ENCODE data around the gene HOXA6.

DNA sequence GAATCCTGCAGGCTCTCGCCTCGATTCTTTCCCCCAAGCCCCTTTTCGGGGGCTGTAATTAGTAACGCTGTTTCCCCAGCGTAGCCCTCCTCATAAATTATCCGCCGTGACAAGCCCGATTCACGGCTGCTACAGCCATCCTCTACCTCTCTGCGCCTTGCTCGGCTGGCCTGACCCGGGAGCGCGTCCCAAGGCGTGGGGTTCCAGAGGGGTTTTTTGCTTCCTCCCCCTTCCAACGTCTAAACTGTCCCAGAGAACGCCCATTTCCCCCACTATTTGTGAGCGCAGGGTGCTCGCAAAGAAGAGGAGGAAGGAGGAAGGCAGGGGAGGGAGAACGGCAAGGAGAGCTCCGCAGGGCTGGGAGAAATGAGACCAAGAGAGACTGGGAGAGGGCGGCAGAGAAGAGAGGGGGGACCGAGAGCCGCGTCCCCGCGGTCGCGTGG is 5.0 kb downstream of the HOXA6 start:
- TF ChIP-seq RFX5 (IDR thresholded peaks at IDR 0.05) (no peak), CHD2 (IDR thresholded peaks at IDR 0.05; ENCODE audit: low read length, partially characterized antibody) (no peak), CHD4 (IDR thresholded peaks at IDR 0.05; ENCODE audit: borderline replicate concordance) (no peak), JUN (IDR thresholded peaks at IDR 0.05) (no peak), ESRRA (IDR thresholded peaks at IDR 0.05; ENCODE audit: borderline replicate concordance, low read length) (no peak), HOXA7 (CRISPR knock-in tag; IDR thresholded peaks at IDR 0.05) (no peak), SMC3 (IDR thresholded peaks at IDR 0.05) (no peak), POLR2A (IDR thresholded peaks at IDR 0.05; ENCODE audit: low read length) (no peak), SREBF2 (IDR thresholded peaks at IDR 0.05) (no peak), FOSL2 (IDR thresholded peaks at IDR 0.05) (no peak), FOSL2 (CRISPR knock-in tag; IDR thresholded peaks at IDR 0.05) (no peak), CBX2 (IDR thresholded peaks at IDR 0.05; ENCODE audit: borderline replicate concordance, low read depth) (no peak), HDAC2 (IDR thresholded peaks at IDR 0.05) (no peak)
- TF ChIP-seq, protein P1, sequence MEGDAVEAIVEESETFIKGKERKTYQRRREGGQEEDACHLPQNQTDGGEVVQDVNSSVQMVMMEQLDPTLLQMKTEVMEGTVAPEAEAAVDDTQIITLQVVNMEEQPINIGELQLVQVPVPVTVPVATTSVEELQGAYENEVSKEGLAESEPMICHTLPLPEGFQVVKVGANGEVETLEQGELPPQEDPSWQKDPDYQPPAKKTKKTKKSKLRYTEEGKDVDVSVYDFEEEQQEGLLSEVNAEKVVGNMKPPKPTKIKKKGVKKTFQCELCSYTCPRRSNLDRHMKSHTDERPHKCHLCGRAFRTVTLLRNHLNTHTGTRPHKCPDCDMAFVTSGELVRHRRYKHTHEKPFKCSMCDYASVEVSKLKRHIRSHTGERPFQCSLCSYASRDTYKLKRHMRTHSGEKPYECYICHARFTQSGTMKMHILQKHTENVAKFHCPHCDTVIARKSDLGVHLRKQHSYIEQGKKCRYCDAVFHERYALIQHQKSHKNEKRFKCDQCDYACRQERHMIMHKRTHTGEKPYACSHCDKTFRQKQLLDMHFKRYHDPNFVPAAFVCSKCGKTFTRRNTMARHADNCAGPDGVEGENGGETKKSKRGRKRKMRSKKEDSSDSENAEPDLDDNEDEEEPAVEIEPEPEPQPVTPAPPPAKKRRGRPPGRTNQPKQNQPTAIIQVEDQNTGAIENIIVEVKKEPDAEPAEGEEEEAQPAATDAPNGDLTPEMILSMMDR (IDR thresholded peaks at IDR 0.05) = no peak
- TF ChIP-seq, protein P2, sequence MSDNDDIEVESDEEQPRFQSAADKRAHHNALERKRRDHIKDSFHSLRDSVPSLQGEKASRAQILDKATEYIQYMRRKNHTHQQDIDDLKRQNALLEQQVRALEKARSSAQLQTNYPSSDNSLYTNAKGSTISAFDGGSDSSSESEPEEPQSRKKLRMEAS (IDR thresholded peaks at IDR 0.05) = no peak
